SK-N-SH (cell line): ENCODE measurements around the gene TRIM49D1.
"Not testable (repeated sequence)": the region's sequence is repeated elsewhere in the genome, so short reads cannot be mapped to it uniquely, and the experiment has no call there.

Experiments
- YY1 ChIP-seq: IDR thresholded peaks from 2 replicates; pipeline ENCODE4 v1.4.0; 2012; ENCODE audit warnings: low read depth, mild to moderate bottlenecking
- TF ChIP-seq, protein P1 (sequence below): fragments of 200-600 bp; sonication (generic); IDR thresholded peaks from 2 replicates; pipeline ENCODE4 v1.6.1; 2017; ENCODE audit warnings: antibody characterized with exemption, mild to moderate bottlenecking, moderate library complexity

DNA sequence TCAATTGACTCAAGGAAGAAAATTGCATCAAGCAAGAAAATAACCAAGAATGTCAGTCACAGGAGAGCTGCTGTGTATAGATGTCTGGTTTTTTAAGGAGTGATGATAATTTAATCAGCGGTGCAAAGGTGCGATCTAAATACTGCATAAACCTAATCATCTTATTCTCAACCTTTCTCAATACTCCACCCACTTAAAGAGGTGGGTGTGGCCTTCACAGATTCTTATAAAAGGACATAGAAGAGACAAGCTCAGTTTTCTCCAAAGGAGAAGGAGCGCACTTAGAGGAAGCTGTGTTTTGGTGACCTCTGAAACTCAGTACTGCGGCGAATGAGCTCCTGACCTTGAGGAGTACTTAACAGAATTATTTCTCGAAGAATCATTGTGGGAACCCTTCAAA is 1.7 kb upstream of the TRIM49D1 start, which contains the start of gene TRIM49D2:
- TF ChIP-seq, protein P1, sequence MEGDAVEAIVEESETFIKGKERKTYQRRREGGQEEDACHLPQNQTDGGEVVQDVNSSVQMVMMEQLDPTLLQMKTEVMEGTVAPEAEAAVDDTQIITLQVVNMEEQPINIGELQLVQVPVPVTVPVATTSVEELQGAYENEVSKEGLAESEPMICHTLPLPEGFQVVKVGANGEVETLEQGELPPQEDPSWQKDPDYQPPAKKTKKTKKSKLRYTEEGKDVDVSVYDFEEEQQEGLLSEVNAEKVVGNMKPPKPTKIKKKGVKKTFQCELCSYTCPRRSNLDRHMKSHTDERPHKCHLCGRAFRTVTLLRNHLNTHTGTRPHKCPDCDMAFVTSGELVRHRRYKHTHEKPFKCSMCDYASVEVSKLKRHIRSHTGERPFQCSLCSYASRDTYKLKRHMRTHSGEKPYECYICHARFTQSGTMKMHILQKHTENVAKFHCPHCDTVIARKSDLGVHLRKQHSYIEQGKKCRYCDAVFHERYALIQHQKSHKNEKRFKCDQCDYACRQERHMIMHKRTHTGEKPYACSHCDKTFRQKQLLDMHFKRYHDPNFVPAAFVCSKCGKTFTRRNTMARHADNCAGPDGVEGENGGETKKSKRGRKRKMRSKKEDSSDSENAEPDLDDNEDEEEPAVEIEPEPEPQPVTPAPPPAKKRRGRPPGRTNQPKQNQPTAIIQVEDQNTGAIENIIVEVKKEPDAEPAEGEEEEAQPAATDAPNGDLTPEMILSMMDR, result not testable (repeated sequence)
- TF ChIP-seq YY1, result not testable (repeated sequence)
